HG03135 (cell line): Measurements from ENCODE around the gene PPP1R13L.
"Not testable (repeated sequence)": the region's sequence is repeated elsewhere in the genome, so short reads cannot be mapped to it uniquely, and the experiment has no call there.

Experiments used
- ATAC-seq: cut with Tn5 transposase; IDR thresholded peaks from one replicate; pipeline ENCODE4 v1.9.1; 2021; ENCODE audit warnings: mild to moderate bottlenecking, moderate library complexity; ENCODE audit not compliant: unreplicated experiment

PPP1R13L gene

GRCh38 chr19:45431008-45431407 lies 26.1 kb upstream of the PPP1R13L start:
- ATAC-seq = not testable (repeated sequence)

- not testable (repeated sequence) for ATAC-seq
Observed at GRCh38 chr19:45429896-45430295, 25.0 kb upstream of the PPP1R13L start.

- ATAC-seq = no peak
Observed at GRCh38 chr19:45428384-45429231, 23.7 kb upstream of the PPP1R13L start.

GRCh38 chr19:45424191-45425058 lies 19.6 kb upstream of the PPP1R13L start:
- no peak for ATAC-seq

GRCh38 chr19:45423589-45424190 lies 18.8 kb upstream of the PPP1R13L start, which contains the start of gene ERCC1:
ERCC1 (minus strand) TSS chr19:45423917; CDS start chr19:45423374, 543 bp downstream.
- peak; percentile 58 for ATAC-seq

- no peak for ATAC-seq
Observed at GRCh38 chr19:45423033-45423588, 18.2 kb upstream of the PPP1R13L start.

- ATAC-seq = no peak
Observed at GRCh38 chr19:45421947-45422498, 17.2 kb upstream of the PPP1R13L start.

- ATAC-seq = no peak
Observed at GRCh38 chr19:45420871-45421270, 16.0 kb upstream of the PPP1R13L start.

- ATAC-seq = no peak
Observed at GRCh38 chr19:45420356-45420755, 15.5 kb upstream of the PPP1R13L start.

GRCh38 chr19:45419895-45420294 lies 15.0 kb upstream of the PPP1R13L start:
- ATAC-seq = no peak

GRCh38 chr19:45419396-45419795 lies 14.5 kb upstream of the PPP1R13L start:
- ATAC-seq = peak; percentile 49

- no peak for ATAC-seq
Observed at GRCh38 chr19:45418802-45419201, 13.9 kb upstream of the PPP1R13L start.

GRCh38 chr19:45417151-45417550 lies 12.3 kb upstream of the PPP1R13L start:
- no peak for ATAC-seq

GRCh38 chr19:45414468-45414867 lies 9.6 kb upstream of the PPP1R13L start:
- no peak for ATAC-seq

- ATAC-seq = no peak
Observed at GRCh38 chr19:45413497-45413896, 8.6 kb upstream of the PPP1R13L start.

GRCh38 chr19:45410330-45410729 lies 5.5 kb upstream of the PPP1R13L start:
- ATAC-seq = not testable (repeated sequence)

- ATAC-seq = no peak
Observed at GRCh38 chr19:45409557-45409920, 4.7 kb upstream of the PPP1R13L start.

- ATAC-seq = no peak
Observed at GRCh38 chr19:45408830-45409556, 4.1 kb upstream of the PPP1R13L start.

- no peak for ATAC-seq
Observed at GRCh38 chr19:45408121-45408520, 3.3 kb upstream of the PPP1R13L start.

GRCh38 chr19:45407585-45407984 lies 2.7 kb upstream of the PPP1R13L start:
- not testable (repeated sequence) for ATAC-seq
